HG02973 (cell line): ENCODE measurements around the gene ARHGAP27.
"Not testable (repeated sequence)": the region's sequence is repeated elsewhere in the genome, so short reads cannot be mapped to it uniquely, and the experiment has no call there.

ENCODE experiments used
- ATAC-seq: cut with Tn5 transposase; IDR thresholded peaks from one replicate; pipeline ENCODE4 v1.9.1; 2021; ENCODE audit warnings: moderate library complexity; ENCODE audit not compliant: unreplicated experiment

ARHGAP27 gene

DNA sequence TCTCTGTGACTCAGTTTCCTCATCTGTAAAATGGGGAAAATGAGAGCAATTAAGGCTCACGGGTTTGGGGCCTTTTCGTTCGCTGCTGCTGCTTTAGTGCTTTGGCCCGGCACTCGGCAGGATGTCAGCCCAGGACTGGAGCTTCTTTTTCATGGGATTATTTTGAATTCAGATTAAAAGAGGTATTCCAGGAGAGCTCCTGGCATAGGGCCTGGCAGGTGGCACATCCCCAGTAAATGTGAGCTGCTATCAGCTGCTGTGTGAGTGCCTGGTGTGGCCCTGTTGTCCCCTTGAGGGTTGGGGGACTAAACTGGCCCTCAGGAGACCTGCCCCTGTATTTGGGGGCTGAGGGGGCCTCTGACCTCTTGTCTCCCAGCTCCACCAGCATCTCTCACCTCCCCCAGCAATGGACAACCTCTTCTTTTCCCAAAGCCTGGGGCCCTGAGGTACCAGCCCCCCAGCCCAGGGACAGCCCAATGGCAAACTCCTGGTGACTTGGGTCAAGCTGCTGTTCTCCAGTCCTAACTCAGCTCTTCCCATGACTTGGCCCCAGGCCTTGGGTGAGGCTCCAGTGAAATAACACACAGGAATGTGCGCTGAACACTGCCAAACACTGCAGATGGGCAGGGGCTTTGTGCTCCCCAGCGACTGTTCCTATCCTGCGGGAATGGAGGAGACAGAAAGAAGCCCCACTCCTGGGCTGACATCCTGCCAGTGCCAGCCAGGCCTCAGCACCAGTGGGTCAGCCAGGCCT lies 14.4 kb upstream of the ARHGAP27 start:
- ATAC-seq = not testable (repeated sequence)

DNA sequence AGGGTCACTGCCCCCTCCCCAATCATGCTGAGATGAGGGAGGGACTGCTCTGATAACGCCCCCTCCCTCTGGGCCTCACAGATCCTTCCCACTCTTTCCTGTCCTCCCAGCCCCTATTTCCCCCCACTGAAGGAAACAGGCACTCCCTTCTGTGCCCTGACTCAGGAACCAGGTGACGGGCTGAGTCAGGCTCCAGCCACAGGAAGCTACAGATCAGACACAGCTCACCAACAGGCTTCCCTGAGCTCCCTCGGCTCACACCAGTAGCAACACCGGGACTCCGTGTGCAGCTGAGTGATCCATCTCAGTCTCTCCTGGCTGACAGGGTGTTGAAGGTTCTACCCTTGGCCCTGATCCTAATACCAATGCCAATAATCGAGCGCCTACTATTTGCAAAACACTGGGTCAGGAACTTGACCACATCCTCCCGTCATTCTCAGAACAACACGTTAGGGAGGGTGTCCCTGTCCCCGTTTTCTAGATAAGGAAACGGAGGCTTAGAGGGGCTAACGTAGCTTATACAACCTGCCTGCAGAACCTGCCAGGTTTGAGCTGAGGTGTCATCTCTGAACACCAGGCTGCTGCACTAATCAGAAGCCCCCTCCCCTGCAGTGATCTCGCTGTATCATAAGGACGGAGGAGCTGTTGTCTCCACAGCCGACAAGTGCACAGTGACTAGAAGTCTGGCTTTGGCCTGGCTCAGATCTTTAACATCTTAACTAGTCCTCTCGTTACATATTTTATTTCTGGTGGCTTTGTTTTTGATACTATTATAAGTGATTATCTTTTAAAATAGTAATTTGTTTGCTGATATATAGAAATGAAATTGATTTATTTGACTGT lies 13.5 kb upstream of the ARHGAP27 start:
- ATAC-seq = not testable (repeated sequence)

DNA sequence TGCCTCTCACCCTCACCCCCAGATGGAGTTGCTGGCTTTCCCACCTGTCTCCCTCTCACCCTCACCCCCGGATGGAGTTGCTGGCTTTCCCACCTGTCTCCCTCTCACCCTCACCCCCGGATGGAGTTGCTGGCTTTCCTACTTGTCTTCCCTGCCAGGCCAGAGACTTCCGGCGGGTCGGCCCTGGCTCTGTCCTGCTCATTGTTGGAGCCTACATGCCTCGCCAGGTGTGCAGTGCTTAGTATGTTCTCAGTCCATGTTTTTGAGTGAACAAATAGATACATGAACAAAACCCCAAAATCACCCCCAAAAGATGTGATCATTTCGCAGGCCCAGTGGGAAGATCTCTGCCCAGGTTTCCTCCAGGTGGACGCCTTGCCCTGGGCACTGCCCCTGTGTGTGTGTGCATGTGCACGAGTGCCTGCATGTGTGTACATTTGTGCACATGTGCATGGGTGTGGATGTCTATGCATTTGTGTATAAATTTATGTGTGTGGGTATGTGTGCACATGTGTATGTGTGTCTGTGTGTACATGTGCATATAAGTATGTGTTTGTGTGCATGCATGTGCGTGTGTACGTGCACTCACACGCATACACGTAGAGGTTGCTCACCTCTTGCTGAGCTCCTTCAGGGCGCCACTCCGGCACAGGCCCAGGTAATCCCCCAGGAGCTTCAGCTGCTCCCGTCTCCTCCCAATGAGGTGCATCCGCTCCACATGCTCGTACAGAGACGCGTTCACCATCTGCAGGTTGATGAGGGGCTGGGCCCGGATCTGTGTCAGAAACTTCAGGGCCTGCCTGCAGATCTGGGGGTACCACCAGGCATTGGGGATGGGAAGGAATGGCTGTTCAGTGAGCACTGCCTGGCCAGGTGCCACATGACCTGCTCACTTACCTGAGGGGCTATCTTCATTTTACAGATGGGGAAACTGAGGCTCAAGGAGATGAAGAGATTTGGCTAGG lies 12.5 kb upstream of the ARHGAP27 start:
- not testable (repeated sequence) for ATAC-seq

DNA sequence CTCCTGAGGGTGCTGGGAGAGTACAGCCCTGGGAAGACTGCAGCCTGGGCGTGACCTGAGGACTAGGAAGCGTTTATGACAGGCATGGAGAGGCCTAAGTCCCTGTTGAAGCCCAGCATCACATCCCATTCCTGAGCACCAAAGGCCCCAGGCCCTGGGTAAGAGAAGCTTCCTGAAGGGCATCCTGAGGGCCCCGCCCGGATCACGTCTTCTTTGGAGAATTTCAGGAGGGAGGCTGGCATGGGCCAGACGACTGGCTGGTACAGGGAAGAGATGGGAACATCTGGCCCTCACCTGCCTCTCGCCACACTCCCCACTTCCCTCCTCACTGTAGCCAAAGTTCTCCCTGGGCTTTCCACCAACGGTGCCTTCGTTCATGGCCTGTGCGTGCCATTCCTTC lies 11.6 kb upstream of the ARHGAP27 start:
- ATAC-seq = not testable (repeated sequence)

DNA sequence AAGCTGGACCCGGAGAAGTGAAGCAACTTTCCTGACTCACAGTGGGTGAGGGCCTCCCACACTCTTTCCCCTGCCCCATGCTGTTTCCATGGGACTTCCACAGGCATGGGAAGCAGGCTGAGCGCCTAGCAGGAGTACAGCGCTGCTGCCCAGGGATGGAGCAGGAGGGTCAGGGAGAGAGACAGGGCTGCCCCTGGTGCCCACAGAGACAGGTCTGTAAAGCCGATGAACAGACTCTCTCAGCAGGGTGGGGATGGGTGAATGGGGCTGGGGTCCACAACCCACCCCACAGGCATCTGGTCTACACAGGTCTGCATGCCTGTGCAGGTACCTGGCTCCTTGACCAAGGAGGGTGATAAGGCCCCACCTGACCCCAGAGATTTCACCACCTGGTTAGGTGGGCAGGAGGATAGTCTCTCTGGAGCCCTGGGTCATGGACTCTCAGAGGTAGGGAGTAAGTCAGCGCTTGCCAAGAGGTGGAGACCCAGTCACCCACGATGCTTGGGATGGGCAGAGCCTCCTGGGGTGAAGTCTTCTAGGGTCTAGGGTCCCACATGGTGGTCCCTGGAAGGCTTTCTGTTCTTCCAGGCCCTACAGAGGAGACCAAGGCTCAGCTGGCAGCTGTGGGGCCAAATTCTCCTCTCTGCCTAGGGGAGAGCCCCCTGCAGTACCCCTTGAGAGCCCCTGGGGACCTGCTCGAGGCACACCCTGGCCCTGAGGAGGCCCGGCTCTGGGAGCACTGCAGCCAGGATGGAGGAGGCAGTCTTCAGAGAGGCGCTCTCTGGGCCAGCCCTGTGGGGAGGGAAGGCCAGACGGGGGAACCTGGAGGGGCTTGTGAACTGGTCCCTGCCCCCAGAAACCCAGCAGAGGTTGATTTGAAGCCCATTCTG lies 10.9 kb upstream of the ARHGAP27 start:
- ATAC-seq = not testable (repeated sequence)

DNA sequence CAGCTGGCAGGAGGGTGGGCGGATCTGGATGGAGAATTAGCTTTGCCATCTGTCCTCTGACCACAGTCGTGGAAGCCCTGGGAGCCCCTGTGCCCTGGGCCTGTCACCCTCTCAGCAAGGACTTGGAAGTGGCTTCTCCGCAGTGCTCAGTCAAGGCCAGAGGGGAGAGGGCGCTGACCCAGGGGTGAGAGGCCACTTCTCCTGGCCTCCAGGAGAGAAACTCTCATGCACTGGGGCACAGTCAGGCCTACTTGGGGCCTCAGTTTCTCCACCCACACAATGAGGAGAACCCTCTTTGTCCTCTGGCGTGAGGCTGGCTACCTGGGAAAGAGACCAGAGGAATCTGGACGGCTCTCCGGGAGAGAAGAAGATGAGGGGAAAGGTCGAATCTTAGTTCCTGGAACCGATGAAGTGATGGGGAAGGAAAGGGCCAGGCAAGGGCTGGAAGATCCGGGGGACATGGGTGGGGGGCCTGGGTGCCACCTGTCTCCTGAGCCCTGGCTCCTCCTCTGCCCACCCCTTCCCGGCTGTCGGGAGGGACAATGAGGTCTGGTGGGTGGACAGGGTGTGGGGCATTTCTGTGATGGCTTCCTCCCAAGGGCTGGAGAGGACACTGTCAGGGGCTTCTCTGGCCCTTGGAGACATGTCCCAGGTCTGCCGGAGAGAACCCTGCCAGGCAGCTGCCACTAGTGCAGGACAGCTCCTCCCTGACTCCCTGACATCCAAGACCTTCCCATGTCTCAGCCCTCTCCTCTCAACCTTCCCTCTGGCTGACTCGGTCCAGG lies 9.0 kb upstream of the ARHGAP27 start:
- no peak for ATAC-seq

DNA sequence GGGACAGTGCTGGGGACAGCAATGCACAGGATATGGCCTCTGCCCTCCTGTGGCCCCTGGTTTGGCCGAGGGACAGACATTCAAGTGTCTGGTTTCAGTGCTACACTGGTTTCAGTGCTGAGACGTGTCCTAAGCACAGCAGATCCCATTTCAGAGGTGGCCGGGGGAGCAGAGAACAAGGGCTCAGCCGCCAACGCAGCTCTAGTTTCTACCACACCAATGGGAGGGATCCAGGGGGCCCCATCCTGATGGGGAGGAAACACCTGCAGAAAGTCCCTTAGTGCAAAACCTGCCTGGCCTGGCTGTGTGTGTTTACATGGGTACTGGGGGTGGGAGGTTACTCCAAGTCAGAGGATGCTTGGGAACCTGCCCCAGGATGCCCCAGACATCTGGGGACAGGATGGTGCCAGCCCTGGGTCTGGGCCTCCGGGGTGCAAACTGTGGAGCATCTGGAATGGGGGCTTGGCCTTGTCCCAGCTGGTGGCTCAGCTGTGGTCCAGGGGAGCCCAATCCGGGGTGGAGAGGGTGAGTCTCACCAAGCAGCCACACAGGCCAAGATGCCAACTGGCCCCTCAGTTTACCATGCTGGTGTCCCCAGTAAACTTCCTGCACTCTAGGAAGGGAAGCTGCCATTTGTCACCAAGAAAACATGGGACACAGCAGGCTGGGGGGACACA lies 8.3 kb upstream of the ARHGAP27 start:
- ATAC-seq = peak; percentile 52

DNA sequence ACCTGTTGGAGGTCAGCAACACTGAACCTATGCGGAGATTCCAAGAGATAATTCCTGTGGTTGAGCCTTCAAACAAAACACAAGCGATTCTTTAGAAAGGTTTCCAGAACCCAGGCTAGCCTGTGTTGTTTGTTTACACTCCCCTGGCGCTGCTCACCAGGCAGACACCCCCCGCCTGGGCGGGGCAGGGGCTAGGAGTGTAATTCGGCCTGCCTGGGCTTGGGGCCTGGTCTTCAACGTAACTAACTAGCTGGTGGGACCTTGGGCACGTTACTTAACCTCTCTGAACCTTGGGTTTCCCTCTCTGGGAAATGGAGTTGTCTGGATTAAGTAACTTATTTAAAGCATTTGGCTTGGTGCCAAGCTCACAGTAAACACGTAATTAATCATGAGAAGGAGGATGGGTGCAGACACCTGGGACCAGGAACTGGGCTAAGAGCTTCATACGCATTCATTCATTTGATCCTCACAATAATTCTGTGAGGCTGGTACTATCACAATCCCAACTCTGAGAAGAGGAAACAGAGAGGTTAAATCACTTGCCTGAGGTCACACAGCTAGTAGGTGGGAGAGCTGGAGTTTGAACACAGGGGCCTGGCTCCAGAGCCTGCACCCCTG lies 7.6 kb upstream of the ARHGAP27 start:
- ATAC-seq = no peak

DNA sequence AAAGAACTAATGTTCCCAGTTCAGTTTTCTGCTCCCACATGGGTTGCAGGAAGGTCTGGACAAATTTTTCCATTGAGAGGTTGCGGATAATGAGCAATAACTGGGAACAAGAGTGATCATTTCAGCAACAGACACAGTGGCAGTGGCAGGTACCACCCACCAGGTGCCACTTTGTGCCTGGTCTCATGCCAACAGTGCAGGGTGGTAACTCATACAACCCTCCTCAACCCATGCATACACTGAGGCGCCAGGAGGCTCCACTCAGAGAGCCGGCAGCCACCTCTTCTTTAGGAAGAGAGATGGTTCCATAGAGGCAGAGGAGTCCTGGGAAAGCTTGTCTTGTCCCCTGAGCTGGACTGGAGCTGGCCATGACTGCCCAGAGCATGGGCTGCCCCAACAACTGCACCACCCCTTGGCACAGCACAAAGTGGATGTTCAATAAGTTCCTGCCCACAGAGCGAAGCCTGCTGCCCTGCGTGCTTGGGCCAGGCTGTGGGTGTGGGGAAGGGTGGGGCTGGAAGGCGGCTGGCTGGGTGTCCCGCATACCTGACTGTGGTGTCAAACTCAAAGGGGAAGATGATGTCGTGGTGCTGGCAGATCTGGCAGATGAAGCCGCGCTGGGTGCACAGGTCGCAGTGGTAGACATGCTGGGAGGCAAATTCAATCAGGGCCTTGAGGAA lies 6.4 kb upstream of the ARHGAP27 start:
- no peak for ATAC-seq

DNA sequence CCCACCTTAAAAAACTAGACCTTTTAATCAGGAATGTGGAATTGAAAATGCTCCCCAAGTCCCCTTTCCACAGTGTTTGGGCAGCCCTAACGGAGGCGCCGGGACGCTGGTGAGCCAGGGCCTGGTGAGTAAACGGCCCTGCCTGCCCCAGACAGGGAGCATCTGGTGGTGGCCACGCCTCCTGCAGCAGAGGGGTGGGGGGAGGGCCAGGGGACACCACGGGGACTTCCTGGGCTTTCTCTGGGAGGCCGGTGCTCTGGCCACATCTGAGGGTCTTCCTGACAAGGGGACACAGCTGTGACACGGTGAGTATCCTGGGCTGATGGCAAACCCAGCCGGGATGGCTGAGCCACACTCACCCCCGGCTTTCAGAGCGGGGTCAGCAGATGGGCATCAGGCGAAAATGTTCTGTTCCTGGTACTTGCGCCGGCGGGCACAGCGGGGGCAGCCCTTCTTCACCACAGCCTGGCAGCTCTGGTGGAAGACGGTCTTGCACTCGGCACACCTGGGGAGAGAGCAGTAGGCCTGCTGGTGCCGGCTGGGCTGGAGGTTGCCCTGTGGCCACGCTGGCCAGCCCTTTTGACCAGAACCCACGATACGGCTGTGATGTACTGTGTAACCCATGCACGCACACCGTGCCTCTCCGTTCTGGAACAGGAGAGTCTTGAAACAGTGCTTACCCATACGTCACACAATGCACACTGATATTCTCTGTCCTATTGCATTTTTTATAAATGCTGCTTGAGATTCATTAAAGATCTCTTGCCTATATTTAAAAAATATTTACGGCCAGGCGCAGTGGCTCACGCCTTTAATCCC lies 5.0 kb upstream of the ARHGAP27 start:
- ATAC-seq = no peak

DNA sequence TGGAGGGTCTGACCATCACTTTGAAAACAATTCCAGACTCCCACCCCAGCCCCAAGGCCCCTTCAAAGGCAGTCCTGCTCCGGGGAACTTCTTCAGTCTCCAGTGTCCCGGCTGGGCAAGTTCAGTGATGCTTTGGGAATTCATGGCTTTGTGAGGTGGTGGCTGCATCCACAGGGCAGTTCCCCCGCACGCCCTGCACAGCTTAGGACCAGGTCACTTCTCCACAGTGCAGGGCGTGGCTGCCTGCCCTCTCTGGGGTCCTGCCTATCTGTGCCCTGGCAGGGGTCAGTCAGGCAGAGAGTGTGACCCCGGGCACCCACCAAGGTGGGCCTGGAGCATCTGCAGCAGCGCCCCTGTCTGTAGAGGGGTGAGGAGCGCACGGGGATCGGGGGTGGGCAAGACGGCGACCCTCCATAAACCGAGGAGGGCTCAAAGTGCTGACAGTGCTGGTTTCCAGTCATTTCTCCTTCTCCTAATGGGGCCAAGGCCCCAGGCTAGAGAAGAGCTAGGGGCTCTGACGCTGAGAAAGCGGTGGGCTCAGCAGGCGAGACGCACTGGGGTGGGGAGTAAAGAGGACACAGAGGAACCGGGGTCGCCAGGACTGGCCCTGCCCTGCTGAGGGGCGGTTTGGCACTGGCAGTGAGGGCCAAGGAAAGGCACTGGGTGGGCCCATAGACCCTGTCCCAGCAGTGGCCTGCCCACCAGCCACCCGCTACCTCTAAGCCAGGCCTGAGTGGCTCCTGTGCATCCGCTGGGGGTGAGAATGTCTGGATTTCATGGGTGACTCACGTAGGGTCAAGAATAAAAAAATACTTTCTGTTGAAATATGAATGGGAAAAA lies 4.2 kb upstream of the ARHGAP27 start:
- no peak for ATAC-seq

DNA sequence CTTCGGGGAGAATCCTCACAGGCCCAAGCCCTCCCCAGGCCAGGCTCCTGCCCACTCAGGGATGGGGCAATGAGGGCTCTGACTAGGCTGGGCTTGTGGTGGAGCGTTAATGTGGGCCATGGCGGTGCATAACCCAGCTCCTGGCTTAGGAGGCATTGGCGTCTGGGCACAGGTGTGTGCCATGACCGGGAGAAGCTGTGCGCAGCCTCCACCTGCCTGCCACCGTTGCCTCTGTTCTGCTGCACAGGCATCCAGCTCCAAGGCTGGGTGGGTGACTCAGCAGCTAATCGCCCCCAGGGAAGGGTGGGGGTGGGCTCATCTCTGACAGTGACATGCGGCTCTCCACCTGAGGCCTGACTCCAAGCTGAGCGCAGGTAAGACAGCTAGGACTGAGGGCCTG lies 3.5 kb upstream of the ARHGAP27 start:
- ATAC-seq = no peak

DNA sequence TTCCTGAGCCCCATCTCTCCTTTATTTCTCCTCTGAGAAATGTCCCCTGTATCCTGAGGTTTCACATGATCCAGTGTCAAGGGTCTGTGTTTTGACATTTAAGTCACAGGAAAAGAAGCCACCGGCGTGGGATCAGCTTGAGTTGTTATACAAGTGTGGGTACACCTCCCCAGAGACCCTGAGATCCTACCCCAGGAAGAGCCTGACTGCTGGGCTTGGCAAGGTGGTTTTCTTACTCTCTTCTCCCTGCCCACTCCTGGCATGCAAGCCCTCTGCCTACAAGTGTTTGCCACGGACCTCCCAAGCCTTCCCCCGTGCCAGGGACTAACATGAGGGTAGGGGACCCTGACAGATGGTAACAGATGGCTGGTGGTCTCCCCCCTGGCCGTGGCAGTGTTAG lies 2.8 kb upstream of the ARHGAP27 start:
- no peak for ATAC-seq

DNA sequence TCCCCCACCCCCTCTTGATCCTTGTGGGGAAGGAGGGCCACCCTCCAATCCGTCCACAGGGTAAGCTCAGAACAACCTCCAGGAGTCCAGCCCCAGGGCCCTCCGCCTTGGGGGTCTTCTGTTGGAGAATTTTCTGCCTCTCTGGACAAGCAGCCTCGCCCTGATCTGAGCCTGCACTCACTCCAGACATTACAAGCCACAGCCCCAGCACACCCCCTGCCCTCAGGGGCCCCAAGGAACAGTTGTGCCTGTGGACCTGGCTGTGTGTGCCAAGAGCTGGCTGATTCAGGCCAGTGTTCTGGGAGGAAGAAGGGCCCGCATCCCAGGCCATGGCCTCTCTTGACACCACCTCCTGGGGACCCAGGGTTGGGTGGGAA lies 477 bp upstream of the ARHGAP27 start:
- ATAC-seq = no peak

DNA sequence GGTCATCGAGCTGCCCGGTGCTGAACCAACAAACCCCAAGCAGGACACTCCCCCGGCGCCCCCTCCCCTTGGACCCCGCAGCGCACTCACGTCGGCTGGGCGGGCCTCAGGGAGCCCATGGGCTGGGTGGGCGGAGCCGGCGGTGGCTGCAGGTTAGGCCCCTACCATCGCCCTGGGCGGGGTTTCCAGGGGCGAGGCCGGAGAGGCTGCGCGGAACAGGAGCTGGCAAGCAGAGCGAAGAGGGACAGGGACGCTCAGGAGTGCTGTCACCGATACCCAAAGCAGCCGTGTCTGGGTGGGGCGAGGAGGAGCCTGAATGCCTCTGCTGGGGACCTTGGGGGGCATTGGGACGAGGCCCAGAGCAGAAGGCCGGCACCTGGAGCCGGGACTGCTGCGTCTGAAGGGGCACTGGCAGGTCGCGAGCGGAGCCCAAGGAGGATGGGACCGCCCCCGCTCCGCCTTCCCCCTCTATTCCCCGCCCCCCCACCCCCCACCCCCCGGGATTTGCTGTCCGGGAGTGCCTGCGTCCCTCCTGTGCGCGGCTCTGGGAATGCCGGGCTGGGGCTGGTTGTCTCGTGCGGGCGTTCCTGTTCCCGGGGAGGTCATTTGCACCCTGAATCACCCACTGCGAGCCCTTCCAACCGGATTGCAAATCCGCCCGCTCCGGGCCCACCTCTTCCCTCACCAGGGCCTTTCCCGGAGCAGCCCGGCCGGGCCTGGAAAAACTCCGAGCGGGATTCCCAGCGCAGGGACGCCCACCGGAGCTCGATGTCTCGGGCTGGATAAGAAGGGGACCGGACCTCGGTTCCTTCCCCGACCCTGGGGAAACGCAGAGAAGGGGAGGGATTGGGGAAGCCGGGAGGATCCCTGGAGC lies 902 bp downstream of the ARHGAP27 start:
- no peak for ATAC-seq
